IMR-90 (cell line): ENCODE measurements around the gene REN. TPM values are rescaled to one million over a fixed set of nuclear protein-coding genes. Genes with fewer than 3 reads are reported as not detected.

Experiments
- ATAC-seq: fragments of 200-7000 bp; cut with Tn5 transposase; 2 replicates; pipeline ENCODE4 v1.9.1; 2020; ENCODE audit warnings: low read depth, mild to moderate bottlenecking, moderate library complexity
- BruUV-seq: library from RNA; stranded (reverse); fragments of 400-500 nt; replicated peaks from 2 replicates; lab custom pipeline; 2021; lab: Mats Ljungman, UMichigan
- CTCF ChIA-PET: fragments of 300-600 bp; formaldehyde crosslinking; extraction: SDS; loops from one replicate; lab custom pipeline; 2021; ENCODE audit warnings: antibody characterized with exemption; lab: Yijun Ruan, JAX
- POLR2A ChIA-PET: fragments of 300-600 bp; sonication (Branson Sonifier 250); formaldehyde crosslinking; loops from one replicate; lab custom pipeline; 2022; ENCODE audit warnings: antibody characterized with exemption; ENCODE audit not compliant: unreplicated experiment; lab: Charles Lee
- DNase-seq: peaks from one replicate; pipeline ENCODE4 v3.0.0; 2013
- H2AFZ ChIP-seq: replicated peaks from 2 replicates; pipeline ENCODE3; 2013; ENCODE audit warnings: low read length, mild to moderate bottlenecking; ENCODE audit not compliant: poor library complexity
- H2AK5ac ChIP-seq: 2 replicates; pipeline ENCODE4 v1.6.1; 2013; ENCODE audit warnings: low read depth, low read length, inconsistent platforms
- H2AK9ac ChIP-seq: replicated peaks from 2 replicates; pipeline ENCODE3; 2013; ENCODE audit warnings: mild to moderate bottlenecking, low read depth, low read length, moderate library complexity; ENCODE audit not compliant: poor library complexity
- H2BK120ac ChIP-seq: 2 replicates; pipeline ENCODE4 v1.6.1; 2013; ENCODE audit warnings: low read depth, low read length, inconsistent platforms
- H2BK15ac ChIP-seq: 3 replicates; pipeline ENCODE4 v1.6.1; 2013; ENCODE audit warnings: low read depth, low read length, inconsistent platforms
- H2BK20ac ChIP-seq: 2 replicates; pipeline ENCODE4 v1.6.1; 2013; ENCODE audit warnings: low read depth, mild to moderate bottlenecking, inconsistent platforms, low read length, moderate library complexity
- H2BK5ac ChIP-seq: 2 replicates; pipeline ENCODE4 v1.6.1; 2013; ENCODE audit warnings: mild to moderate bottlenecking, low read depth, low read length, inconsistent platforms; ENCODE audit not compliant: poor library complexity, severe bottlenecking
- H3K14ac ChIP-seq: replicated peaks from 2 replicates; pipeline ENCODE4 v1.6.1; 2013; ENCODE audit warnings: low read depth, low read length, inconsistent platforms
- H3K18ac ChIP-seq: 2 replicates; pipeline ENCODE4 v1.6.1; 2013; ENCODE audit warnings: low read depth, low read length, control low read depth
- H3K23ac ChIP-seq: 2 replicates; pipeline ENCODE4 v1.6.1; 2013; ENCODE audit warnings: low read depth, low read length, inconsistent platforms
- H3K27ac ChIP-seq: 2 replicates; pipeline ENCODE4 v1.5.1; 2013; ENCODE audit warnings: mild to moderate bottlenecking, control low read depth, low read length; ENCODE audit not compliant: insufficient read depth
- H3K27me3 ChIP-seq: 2 replicates; pipeline ENCODE4 v1.6.1; 2013; ENCODE audit warnings: low read length; ENCODE audit not compliant: control insufficient read depth, insufficient read depth
- H3K36me3 ChIP-seq: 2 replicates; pipeline ENCODE4 v1.6.1; 2013; ENCODE audit warnings: low read length, mixed read lengths; ENCODE audit not compliant: control insufficient read depth, insufficient read depth
- H3K4ac ChIP-seq: 2 replicates; pipeline ENCODE4 v1.6.1; 2013; ENCODE audit warnings: low read depth, low read length, inconsistent platforms
- H3K4me1 ChIP-seq: 2 replicates; pipeline ENCODE4 v1.6.1; 2013; ENCODE audit warnings: low read length, mixed read lengths; ENCODE audit not compliant: control insufficient read depth, insufficient read depth
- H3K4me2 ChIP-seq: 2 replicates; pipeline ENCODE4 v1.6.1; 2013; ENCODE audit warnings: low read depth, mild to moderate bottlenecking, control low read depth, low read length, moderate library complexity
- H3K4me3 ChIP-seq: 2 replicates; pipeline ENCODE4 v1.5.1; 2013; ENCODE audit warnings: low read depth, mild to moderate bottlenecking, control low read depth, low read length, moderate library complexity; ENCODE audit not compliant: insufficient read depth
- H3K56ac ChIP-seq: 2 replicates; pipeline ENCODE4 v1.6.1; 2013; ENCODE audit warnings: low read length, inconsistent platforms; ENCODE audit not compliant: insufficient read depth; ENCODE audit errors: extremely low read depth
- H3K79me1 ChIP-seq, 2 experiments: 2 replicates each; pipeline ENCODE4 v1.6.1; 2013; ENCODE audit warnings: low read length in 2 of 2, inconsistent platforms in 1 of 2, low read depth in 1 of 2
- H3K9ac ChIP-seq: 2 replicates; pipeline ENCODE4 v1.6.1; 2013; ENCODE audit warnings: low read depth, low read length, control low read depth
- H3K9me1 ChIP-seq: 2 replicates; pipeline ENCODE4 v1.6.1; 2013; ENCODE audit warnings: low read length, inconsistent platforms; ENCODE audit not compliant: insufficient read depth
- H3K9me3 ChIP-seq: 2 replicates; pipeline ENCODE4 v1.6.1; 2013; ENCODE audit warnings: low read length; ENCODE audit not compliant: control insufficient read depth, insufficient read depth
- H4K20me1 ChIP-seq: 2 replicates; pipeline ENCODE4 v1.6.1; 2013; ENCODE audit warnings: low read length, inconsistent platforms; ENCODE audit not compliant: insufficient read depth
- H4K5ac ChIP-seq: 2 replicates; pipeline ENCODE4 v1.6.1; 2013; ENCODE audit warnings: mild to moderate bottlenecking, low read depth, low read length, control low read depth
- H4K8ac ChIP-seq, 2 experiments: 2 replicates each; pipeline ENCODE4 v1.6.1; 2013; ENCODE audit warnings: low read depth in 2 of 2, low read length in 2 of 2, control low read depth in 1 of 2, inconsistent platforms in 1 of 2
- H4K91ac ChIP-seq: 2 replicates; pipeline ENCODE4 v1.6.1; 2013; ENCODE audit warnings: low read depth, low read length, inconsistent platforms; ENCODE audit not compliant: insufficient read depth
- BHLHE40 ChIP-seq: fragments of 150-350 bp; IDR thresholded peaks from 2 replicates; pipeline ENCODE4 v1.6.1; 2016; ENCODE audit warnings: mild to moderate bottlenecking, low read depth, low read length
- CEBPB ChIP-seq: IDR thresholded peaks from 2 replicates; pipeline ENCODE4 v1.6.1; 2012; ENCODE audit warnings: low read depth, low read length, improper control_type of control experiment
- CHD1 ChIP-seq: IDR thresholded peaks from 2 replicates; pipeline ENCODE4 v1.6.1; 2012; ENCODE audit warnings: low read depth, low read length, improper control_type of control experiment
- CTCF ChIP-seq: conservative IDR thresholded peaks from 2 replicates; pipeline ENCODE4 v1.5.1; 2012; ENCODE audit warnings: mild to moderate bottlenecking, low read depth, low read length, improper control_type of control experiment
- ELK1 ChIP-seq: fragments of 150-350 bp; IDR thresholded peaks from 2 replicates; pipeline ENCODE4 v1.6.1; 2016; ENCODE audit warnings: low read depth, mild to moderate bottlenecking, low read length, moderate library complexity, borderline replicate concordance
- FOS ChIP-seq: fragments of 150-350 bp; IDR thresholded peaks from 2 replicates; pipeline ENCODE4 v1.6.1; 2016; ENCODE audit warnings: low read depth, low read length
- MAFK ChIP-seq: IDR thresholded peaks from 2 replicates; pipeline ENCODE4 v1.6.1; 2012; ENCODE audit warnings: low read depth, low read length, improper control_type of control experiment
- MAZ ChIP-seq: IDR thresholded peaks from 2 replicates; pipeline ENCODE4 v1.6.1; 2012; ENCODE audit warnings: low read depth, mild to moderate bottlenecking, low read length, improper control_type of control experiment, moderate library complexity, borderline replicate concordance
- MXI1 ChIP-seq: IDR thresholded peaks from 2 replicates; pipeline ENCODE4 v1.6.1; 2012; ENCODE audit warnings: low read depth, mild to moderate bottlenecking, low read length, moderate library complexity, borderline replicate concordance
- NFE2L2 ChIP-seq: fragments of 150-350 bp; IDR thresholded peaks from 2 replicates; pipeline ENCODE4 v1.6.1; 2016; ENCODE audit warnings: low read depth, mild to moderate bottlenecking, low read length
- POLR2A ChIP-seq: IDR thresholded peaks from 2 replicates; pipeline ENCODE4 v1.6.1; 2012; ENCODE audit warnings: mild to moderate bottlenecking, low read depth, low read length
- RAD21 ChIP-seq: IDR thresholded peaks from 2 replicates; pipeline ENCODE4 v1.6.1; 2012; ENCODE audit warnings: low read length, improper control_type of control experiment
- RCOR1 ChIP-seq: IDR thresholded peaks from 2 replicates; pipeline ENCODE4 v1.6.1; 2012; ENCODE audit warnings: mild to moderate bottlenecking, low read length, improper control_type of control experiment; ENCODE audit not compliant: insufficient replicate concordance
- RFX5 ChIP-seq: IDR thresholded peaks from 2 replicates; pipeline ENCODE4 v1.8.0; 2012; ENCODE audit warnings: low read depth, mild to moderate bottlenecking, low read length, moderate library complexity
- SMC3 ChIP-seq: fragments of 150-350 bp; IDR thresholded peaks from 2 replicates; pipeline ENCODE4 v1.6.1; 2016; ENCODE audit warnings: low read depth, mild to moderate bottlenecking, antibody characterized with exemption, low read length, moderate library complexity
- WGBS, 2 experiments: methylation state at CpG; one replicate each; pipeline versions ENCODE4 v1.1.5 to v1.1.7; 2013; ENCODE audit warnings: missing lambda C conversion rate in 2 of 2; ENCODE audit not compliant: insufficient read length in 1 of 2; ENCODE audit errors: extremely low coverage in 2 of 2; 5-methylcytosine and 5-hydroxymethylcytosine counted together
- dilution Hi-C: fragments of 300-500 bp; cut with HindIII; formaldehyde crosslinking; loops from one replicate; pipeline ENCODE4 v1.14.3; 2018; ENCODE audit warnings: low sequenced_read_pairs; ENCODE audit not compliant: unreplicated experiment
- in situ Hi-C: fragments of 300-500 bp; cut with MboI; formaldehyde crosslinking; loops from 3 replicates; pipeline ENCODE4 v1.14.3; 2019; ENCODE audit warnings: low sequenced_read_pairs, inconsistent platforms, mixed read lengths
- intact Hi-C: fragments of 100-400 bp; cut with micrococcal nuclease; formaldehyde crosslinking; loops from 2 replicates; pipeline ENCODE4 v1.10.0; 2022
- polyA plus RNA-seq, 3 experiments: library from polyadenylated mRNA; depleted of rRNA; stranded (reverse); fragments of >200 nt; gene quantifications; 2 replicates each; pipeline ENCODE4 v1.2.3, GENCODE V29; 2012; ENCODE audit warnings: low replicate concordance in 1 of 3
- total RNA-seq: library from RNA; depleted of rRNA; stranded (reverse); fragments of >200 nt; gene quantifications from 2 replicates; pipeline ENCODE4 v1.2.3, GENCODE V29; 2012
- TF ChIP-seq, protein P1 (sequence below): fragments of 150-350 bp; IDR thresholded peaks from 2 replicates; pipeline ENCODE4 v1.6.1; 2017; ENCODE audit warnings: mild to moderate bottlenecking, antibody characterized with exemption, low read length, low read depth

The REN gene
- total and polyA plus RNA-seq, 2 of the 4 experiments (the other 2 are of a cell fraction), result 0.54 to 1.2 TPM

DNA sequence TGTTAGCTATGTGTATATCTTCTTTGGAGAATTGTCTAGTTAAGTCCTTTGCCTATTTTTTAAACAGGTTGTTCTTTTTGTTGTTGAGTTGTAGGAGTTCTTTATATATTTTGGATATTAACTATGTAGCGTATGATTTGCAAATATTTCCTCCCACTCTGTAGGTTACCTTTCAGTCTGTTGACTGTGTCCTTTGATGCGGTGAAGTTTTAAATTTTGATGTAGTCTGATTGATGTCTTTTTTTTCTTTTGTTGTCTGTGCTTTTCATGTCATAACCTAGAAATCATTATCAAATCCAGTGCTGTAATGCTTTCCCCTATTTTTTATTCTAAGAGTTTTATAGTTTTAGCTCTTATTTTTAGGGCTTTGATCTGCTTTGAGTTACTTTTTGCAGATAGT, 38.8 kb upstream of the REN start:
- BruUV-seq, result no TSS peak
- POLR2A ChIA-PET, result no interaction called here

More for the DNA sequence above, 38.8 kb upstream of the REN start:
- Histone ChIP-seq H3K4me3 (no peak overlapping the region), H2BK5ac (no peak overlapping the region), H2AK9ac (no peak overlapping the region), H3K23ac (no peak overlapping the region), H3K14ac (no peak overlapping the region), H3K9me1 (peaks cover 16% of the 10 kb centered on the region; the same call in 1 of the 2 replicates), H4K20me1 (no peaks in the 10 kb centered on the region), H3K79me1 (no peaks in the 10 kb centered on the region), H3K9me3 (no peaks in the 10 kb centered on the region), H2AFZ (no peak overlapping the region), H2BK15ac (no peak overlapping the region), H3K27me3 (no peaks in the 10 kb centered on the region), H3K4me2 (no peak overlapping the region), H3K36me3 (no peaks in the 10 kb centered on the region), H3K4ac (no peak overlapping the region), H3K56ac (no peak overlapping the region), H3K9ac (no peak overlapping the region), H2BK20ac (no peak overlapping the region), H3K27ac (no peak overlapping the region), H3K4me1 (peaks cover 3% of the 10 kb centered on the region; the same call in 1 of the 2 replicates), H4K91ac (no peak overlapping the region), H2BK120ac (no peak overlapping the region), H2AK5ac (no peak overlapping the region), H4K8ac (no peak overlapping the region), H4K5ac (no peak overlapping the region), H3K18ac (no peak overlapping the region)
- in situ Hi-C loops (loop anchor here (5.0 kb wide), 1 partner anchor 38 kb away; the partner anchor contains the start of gene REN), dilution Hi-C loops (no loop called here), intact Hi-C loops (no loop called here)
- CTCF ChIA-PET, result interaction anchor here (0.6 to 3.0 kb wide), 3 partner anchors 22 to 155 kb away, joined by 3 to 32 read pairs (median 9); partner anchors contain the start of gene PLEKHA6
- DNase-seq, result no peak
- ATAC-seq, result no peak
- no peak for TF ChIP-seq MAZ
- TF ChIP-seq CEBPB, result no peak
- TF ChIP-seq RCOR1, result no peak
- TF ChIP-seq BHLHE40, result no peak
- TF ChIP-seq POLR2A, result no peak
- TF ChIP-seq NFE2L2, result no peak
- TF ChIP-seq MXI1, result no peak
- no peak for TF ChIP-seq ELK1
- no peak for TF ChIP-seq RAD21
- no peak for TF ChIP-seq SMC3
- TF ChIP-seq RFX5, result no peak
- TF ChIP-seq CHD1, result no peak
- TF ChIP-seq, protein P1, sequence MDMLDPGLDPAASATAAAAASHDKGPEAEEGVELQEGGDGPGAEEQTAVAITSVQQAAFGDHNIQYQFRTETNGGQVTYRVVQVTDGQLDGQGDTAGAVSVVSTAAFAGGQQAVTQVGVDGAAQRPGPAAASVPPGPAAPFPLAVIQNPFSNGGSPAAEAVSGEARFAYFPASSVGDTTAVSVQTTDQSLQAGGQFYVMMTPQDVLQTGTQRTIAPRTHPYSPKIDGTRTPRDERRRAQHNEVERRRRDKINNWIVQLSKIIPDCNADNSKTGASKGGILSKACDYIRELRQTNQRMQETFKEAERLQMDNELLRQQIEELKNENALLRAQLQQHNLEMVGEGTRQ, result no peak
- no peak for TF ChIP-seq CTCF
- no peak for TF ChIP-seq FOS
- no peak for TF ChIP-seq MAFK
- WGBS, 2 experiments, result no CpG with 5 or more reads among the region's 2 CpGs
